Endothelial cell of hepatic sinusoid (primary cell): Measurements from ENCODE around the gene MRPL18.
"Not testable (repeated sequence)": the region's sequence is repeated elsewhere in the genome, so short reads cannot be mapped to it uniquely, and the experiment has no call there.

Source experiments
- in situ Hi-C: cut with HindIII; loops from 2 replicates; pipeline ENCODE4 v1.10.0; 2017; ENCODE audit warnings: low sequenced_read_pairs

MRPL18 gene

GRCh38 chr6:159769470-159769869 lies 20.8 kb upstream of the MRPL18 start:
- in situ Hi-C loops, result no loop called here

GRCh38 chr6:159772196-159772595 lies 18.1 kb upstream of the MRPL18 start:
- in situ Hi-C loops, result no loop called here

- in situ Hi-C loops, result no loop called here
Measured at GRCh38 chr6:159777240-159777904, 12.9 kb upstream of the MRPL18 start.

- in situ Hi-C loops, result no loop called here
Measured at GRCh38 chr6:159778131-159778530, 12.1 kb upstream of the MRPL18 start.

GRCh38 chr6:159778542-159779103 lies 11.6 kb upstream of the MRPL18 start:
- in situ Hi-C loops, result no loop called here

GRCh38 chr6:159788276-159788675 lies 2.0 kb upstream of the MRPL18 start:
- in situ Hi-C loops, result no loop called here

- in situ Hi-C loops, result no loop called here
Measured at GRCh38 chr6:159788753-159789376, 1.4 kb upstream of the MRPL18 start.

- in situ Hi-C loops, result no loop called here
Measured at GRCh38 chr6:159789377-159790148, 704 bp upstream of the MRPL18 start, which contains the start of gene TCP1. TSS of gene TCP1 (minus strand) at chr6:159789602. CDS start at chr6:159789468, 134 bp downstream.

- in situ Hi-C loops, result no loop called here
Measured at GRCh38 chr6:159790956-159791598, 810 bp downstream of the MRPL18 start.

- in situ Hi-C loops, result not testable (repeated sequence)
Measured at GRCh38 chr6:159794976-159795375, 4.7 kb downstream of the MRPL18 start.

GRCh38 chr6:159797554-159797953 lies 7.3 kb downstream of the MRPL18 start:
- in situ Hi-C loops, result no loop called here

- in situ Hi-C loops, result no loop called here
Measured at GRCh38 chr6:159800141-159800865, 10.0 kb downstream of the MRPL18 start, which contains the start of gene PNLDC1. TSS of gene PNLDC1 (plus strand) at chr6:159800276. CDS start at chr6:159800308, 32 bp downstream.

GRCh38 chr6:159801935-159802334 lies 11.7 kb downstream of the MRPL18 start:
- in situ Hi-C loops, result no loop called here

- in situ Hi-C loops, result no loop called here
Measured at GRCh38 chr6:159804504-159804903, 14.2 kb downstream of the MRPL18 start.

GRCh38 chr6:159805440-159806020 lies 15.3 kb downstream of the MRPL18 start:
- in situ Hi-C loops, result no loop called here

- in situ Hi-C loops, result no loop called here
Measured at GRCh38 chr6:159806021-159806458, 15.8 kb downstream of the MRPL18 start.

GRCh38 chr6:159807150-159807858 lies 17.0 kb downstream of the MRPL18 start:
- in situ Hi-C loops, result no loop called here

- in situ Hi-C loops, result no loop called here
Measured at GRCh38 chr6:159808647-159809046, 18.4 kb downstream of the MRPL18 start.

- in situ Hi-C loops, result no loop called here
Measured at GRCh38 chr6:159809149-159809548, 18.9 kb downstream of the MRPL18 start.
